ENCODE results near the gene TKFC.

Gene TKFC

DNA sequence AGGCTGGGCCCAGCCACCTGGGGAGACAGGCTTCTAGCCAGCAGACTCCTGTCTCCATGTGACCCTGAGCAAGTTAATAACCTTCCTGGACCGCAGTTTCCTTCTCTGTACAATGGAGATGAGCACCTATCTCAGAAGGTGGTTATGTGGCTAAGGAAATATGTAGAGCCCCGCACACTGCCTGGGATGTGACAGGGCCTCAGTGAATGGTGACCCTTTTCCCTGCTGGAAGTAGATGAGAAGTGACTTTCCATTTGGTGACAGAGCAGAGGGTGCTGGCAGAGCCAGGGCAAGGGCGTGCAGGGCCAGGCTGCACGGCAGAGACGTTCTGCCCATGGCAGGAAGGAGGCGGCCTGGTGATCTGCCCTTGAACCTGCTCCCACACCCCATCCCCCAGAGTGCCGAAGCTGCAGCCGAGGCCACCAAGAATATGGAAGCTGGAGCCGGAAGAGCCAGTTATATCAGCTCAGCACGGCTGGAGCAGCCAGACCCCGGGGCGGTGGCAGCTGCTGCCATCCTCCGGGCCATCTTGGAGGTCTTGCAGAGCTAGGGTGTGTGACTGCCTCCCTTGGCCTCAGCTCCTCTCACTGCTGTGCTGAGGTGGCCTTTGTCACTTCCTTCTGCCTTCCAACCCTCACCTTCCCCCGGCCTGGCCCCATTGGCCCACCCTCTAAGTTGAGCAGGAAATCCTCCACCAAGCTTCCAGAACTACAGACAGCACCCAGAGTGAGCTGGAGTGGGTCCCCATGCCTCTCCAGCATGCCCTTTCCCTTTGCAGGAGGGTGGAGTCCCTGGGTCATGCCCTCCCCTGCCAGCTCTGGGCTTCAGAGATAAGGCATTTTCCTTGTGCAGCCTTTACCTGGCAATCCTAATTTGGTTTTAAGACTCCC is 13.2 kb downstream of the TKFC start:
- no peak for DNase-seq

DNA sequence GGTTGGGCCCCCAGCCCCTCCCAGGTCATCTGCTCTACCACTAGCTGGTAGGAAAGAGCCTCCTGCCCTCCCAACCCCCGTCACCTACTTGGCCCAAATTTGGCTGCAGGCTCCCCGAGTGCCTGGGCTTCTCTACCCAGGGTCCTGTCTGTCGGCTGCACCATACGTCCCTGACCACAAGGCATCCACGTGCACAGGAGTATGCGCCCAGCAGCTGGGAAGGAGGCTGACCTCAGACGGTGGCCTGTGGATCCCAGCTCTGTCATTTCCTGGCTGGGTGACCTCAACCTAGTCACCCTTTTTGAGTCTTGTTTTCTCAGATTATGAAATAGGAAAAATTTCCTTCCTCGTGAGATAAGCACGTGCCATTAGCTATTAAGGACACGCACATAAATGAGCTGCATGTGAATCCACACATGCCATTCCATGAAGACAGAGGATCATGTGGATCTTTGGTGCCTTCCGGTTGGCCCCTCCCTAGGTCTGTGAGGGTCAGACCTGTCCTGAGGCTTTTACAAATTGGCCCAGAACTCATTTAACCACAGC is 15.0 kb downstream of the TKFC start:
- DNase-seq = no peak

DNA sequence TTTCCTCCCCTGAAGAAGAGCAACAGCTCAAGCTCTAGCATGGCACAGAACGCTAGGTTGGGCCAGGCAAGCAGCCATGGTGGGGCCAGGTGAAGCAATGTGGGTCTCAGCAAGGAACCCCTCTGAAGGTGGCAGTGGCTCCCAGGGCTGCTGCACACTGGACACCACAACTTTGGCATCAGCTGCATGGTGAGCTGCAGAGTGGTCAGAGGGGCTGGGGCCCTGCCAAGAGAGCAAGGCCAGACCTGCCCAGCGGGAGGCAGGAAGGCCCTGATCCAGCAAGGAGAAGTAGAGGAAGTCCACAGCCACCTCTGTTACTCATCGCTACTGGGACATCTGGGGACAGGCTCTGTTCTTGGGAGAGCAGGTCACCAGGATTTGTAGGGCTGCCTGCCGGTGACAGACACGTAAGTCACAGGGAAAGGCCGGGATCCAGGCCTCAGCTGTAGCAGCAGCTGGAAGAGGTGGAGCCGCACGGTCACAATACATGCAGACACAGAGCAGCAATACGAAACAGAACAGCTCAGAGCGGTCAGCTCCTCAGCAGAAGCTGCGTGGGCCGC is 16.2 kb downstream of the TKFC start:
- no peak for DNase-seq

DNA sequence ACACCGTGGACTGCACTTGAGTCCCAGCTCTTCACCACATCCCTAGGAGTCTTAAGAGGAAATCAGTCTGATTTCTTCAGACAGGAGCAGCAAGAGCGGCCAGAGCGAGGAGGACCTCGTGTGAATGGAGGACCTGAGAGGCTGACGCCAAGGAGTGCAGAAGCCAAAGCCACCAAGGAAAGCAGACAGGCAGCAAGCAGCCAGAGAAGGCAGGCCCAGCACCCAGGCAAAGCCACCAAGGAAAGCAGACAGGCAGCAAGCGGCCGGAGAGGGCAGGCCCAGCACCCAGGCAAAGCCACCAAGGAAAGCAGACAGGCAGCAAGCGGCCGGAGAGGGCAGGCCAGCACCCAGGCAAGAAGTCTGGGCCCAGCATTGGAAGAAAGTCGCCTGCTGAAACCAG is 16.9 kb downstream of the TKFC start:
- DNase-seq = no peak

DNA sequence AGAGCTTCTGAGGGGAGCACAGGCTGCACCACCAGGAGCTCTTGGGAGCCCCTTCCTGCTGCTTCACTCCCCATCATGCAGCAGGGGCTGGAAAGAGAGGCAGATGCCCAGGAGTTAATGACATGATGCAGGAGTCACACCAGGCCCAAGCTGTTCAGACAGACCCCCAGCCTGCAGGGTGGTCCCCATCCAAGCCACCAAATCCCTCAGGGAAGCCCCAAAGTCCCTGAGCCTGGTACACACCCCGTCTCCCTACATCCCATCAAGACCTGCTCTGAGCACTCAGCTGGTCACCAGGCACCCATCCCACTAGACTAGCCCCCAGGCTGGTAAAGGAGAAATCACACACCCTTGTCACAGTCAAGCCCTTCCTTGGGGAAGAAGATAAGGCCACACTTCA is 17.3 kb downstream of the TKFC start:
- DNase-seq = no peak

DNA sequence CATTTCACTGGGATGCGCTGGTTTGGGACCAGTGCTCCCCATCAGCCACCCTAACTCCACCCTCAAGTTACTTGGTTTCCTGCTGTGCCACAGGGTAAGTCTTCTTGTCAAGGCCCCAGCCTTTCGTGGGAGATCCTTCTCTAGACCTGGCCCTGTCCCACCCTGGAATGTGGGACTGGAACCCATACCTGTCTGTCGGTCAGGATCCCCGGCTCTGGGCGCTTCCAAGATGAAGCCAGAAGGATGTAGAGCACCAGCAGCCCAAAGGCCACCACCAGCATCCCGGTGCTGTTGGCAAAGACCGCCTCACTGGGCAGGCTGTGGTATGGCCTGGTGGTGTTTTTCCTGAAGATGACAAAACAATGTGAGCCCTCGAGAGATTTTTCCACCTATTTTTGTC is 17.8 kb downstream of the TKFC start:
- DNase-seq = no peak

DNA sequence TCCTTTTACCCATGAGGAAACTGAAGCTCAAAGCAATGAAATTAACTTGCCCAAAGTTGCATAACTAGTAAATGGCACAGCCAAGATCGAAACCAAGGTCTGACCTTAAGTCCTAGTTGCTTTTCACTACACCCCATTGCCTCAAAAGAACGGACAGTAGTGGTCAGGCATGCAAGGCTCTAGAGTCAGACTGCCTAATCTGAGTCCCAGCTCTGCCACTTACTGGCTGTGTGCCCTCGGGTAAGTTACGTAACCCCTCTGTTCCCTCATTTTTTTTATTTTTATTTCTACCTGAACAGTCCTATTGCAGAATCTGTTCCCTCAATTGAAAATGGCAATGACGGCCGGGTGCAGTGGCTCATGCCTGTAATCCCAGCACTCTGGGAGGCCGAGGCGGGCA is 19.0 kb downstream of the TKFC start:
- no peak for DNase-seq

DNA sequence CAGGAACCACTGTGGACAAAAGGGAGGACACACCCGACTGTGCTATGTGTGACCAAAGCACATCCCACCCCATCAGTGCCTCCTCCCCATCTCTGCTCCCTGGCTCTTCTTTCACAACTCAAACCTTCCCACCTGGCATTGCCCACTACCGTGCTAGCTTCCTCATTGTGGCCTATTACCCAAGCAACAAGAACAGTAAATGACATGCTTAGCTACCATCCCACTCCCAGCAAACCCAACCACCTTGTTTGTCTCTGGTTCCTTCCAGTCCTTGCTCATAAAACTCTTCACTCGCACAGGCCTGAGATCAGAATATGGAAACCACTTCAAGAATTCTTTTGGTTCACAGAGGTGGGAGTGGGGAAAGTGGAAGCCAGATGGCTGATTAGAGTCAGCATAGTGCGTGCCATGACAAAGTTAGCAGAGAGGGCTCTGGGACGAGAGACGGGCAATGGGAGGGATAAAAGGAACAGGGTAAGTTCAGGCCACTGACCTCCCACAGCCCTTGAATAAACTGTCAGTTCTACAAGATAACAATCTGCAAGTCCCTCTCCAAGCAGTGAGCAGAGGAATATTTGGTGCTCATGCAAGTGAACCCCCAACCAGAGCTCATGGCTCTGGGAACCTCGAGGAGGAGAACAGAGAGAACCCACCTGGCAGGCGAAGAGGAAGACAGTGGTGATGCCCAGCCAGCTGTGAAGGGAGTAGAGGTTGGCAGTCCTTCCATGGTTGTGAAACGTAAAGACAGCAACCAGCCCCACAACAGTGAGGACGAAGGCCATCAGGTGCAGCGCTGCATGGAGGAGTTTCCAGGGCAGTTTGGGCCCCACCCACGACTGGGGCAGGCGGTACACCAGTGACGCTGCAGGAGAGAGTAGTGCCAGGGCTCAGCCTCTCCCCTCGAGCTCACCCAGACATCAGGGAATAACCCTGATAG is 20.4 kb downstream of the TKFC start:
- DNase-seq = no peak

DNA sequence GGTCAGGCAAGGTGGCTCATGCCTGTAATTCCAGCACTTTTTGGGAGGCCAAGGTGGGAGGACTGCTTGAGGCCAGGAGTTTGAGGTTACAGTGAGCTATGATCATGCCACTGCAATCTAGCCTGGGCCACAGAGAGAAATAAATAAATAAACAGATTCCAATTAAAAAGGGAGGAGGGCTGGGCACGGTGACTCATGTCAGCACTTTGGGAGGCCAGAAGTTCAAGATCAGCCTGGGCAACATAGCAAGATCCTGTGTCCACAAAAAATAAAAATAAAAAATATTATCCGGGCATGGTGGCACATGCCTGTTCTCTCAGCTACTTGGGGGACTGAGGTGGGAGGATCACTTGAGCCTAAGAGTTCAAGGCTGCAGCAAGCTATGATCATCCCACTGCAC is 21.2 kb downstream of the TKFC start:
- no peak for DNase-seq

DNA sequence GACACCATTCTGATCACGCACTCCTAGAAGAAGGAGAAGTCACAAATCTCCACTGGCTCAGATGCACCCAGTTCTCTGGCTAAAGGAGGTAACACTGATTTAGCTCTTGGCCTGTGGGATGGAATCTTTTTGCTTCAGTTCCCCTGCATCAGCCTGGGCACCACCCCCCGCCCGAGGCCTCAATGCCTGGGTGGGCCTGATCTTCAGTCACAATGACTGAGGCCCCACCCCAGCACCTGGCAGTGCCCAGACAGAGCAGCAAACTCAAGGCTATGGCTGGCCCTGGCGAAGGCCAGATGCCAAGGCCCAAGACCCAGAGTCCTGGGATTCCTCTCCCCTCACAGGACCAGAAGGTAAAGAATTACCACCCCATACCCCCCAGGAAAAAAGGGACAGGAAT is 23.7 kb downstream of the TKFC start:
- DNase-seq = no peak

DNA sequence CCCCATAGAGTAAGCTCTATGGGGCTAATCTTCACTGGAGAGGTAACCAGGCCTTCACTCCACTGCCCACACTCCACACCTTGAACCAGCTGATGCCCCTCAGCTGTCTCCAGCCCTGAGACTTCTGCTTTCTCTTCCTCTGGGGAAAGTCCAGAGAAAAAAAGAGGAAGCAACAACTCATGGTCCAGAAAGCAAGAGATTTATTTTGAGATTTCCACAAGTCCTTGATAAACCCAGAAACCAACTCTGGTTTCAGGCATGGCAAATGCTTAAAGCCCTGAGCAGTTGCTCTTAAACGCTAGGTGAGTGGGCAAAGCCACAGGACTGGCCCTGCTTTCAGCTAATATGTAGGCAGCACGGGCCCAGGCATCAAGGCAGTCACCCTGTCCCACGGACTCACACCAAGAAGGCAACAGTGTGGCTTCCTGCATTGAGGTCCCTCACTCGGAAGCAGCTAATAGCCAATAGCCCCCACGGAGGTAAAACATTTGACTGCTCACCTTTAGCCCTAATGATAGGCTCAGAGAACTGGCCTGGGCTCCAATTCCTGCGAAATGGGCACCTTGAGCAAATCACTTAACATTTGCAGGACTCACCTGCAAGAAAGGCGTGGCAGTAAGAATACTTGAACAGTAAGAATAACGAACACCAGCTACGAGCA is 24.3 kb downstream of the TKFC start:
- DNase-seq = no peak

DNA sequence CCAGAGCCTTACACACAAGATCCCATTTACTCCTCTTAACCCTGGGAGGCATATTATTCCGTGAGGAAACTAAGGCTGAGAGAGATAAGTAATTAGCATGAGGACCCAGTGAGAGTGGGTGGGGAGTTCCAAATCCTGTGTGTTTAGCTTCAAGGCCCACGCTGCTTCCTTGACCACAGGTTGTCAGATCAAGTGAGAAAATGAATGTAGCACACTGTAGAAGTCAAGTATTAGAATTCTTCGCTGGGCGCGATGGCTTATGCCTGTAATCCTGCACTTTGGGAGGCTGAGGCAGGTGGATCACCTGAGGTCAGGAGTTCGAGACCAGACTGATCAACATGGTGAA is 24.8 kb downstream of the TKFC start:
- DNase-seq = no peak

DNA sequence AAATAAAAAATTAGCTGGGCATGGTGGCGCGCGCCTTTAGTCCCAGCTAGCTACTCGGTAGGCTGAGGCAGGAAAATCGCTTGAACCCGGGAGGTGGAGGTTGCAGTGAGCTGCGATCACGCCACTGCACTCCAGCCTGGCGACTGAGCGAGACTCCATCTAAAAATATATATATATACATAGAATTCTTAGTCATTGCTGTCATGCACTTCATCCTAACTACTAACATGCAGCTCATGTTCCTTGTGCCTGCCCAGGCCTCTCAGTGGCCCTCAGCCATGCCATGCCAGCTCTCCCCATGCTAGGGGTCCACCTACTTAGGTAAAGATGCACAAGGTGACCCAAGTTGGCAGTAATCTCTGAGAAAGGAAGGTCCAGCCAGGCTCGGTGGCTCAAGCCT is 25.5 kb downstream of the TKFC start:
- no peak for DNase-seq

DNA sequence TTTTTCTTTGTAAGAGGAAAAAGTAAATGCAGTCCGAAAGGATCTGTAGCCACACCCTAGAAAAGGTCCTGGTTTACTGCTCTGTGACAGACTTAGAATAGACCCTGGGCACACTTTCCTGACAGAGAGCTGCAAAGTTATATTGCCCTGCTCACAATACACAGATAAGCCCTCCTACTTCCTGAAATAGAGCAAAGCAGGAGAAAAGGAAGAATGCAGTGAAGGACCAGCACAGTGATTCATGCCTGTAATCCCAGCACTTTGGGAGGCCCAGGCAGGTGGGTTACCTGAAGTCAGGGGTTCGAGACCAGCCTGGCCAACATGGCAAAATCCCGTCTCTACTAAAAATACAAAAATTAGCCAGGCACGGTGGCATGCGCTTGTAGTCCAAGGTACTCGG is 26.5 kb downstream of the TKFC start:
- DNase-seq = no peak

DNA sequence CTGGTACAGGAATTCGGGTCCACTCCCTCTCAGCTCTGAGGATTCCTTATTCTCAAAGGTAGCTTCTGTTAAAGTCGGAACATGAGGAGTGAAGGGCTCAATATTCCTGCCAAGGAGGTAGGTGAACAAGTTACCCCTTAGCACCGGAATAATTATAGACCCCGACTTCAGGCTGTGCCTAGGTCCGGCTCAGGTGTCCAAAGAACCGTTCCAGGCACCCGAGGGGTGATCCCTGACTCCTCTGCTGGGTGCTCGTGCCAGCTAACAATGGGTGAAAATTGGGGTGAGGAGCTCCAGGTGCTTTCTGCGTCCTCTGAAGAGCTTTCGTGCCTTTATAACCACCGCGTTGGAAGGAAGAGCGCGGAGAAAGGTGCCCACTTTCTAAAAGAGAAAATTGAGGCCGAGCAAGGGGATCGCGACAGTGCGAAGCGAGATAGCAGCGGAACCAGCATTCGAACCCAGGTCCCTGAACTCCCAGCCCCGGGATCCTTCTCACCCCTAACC is 28.3 kb downstream of the TKFC start:
- no peak for DNase-seq

DNA sequence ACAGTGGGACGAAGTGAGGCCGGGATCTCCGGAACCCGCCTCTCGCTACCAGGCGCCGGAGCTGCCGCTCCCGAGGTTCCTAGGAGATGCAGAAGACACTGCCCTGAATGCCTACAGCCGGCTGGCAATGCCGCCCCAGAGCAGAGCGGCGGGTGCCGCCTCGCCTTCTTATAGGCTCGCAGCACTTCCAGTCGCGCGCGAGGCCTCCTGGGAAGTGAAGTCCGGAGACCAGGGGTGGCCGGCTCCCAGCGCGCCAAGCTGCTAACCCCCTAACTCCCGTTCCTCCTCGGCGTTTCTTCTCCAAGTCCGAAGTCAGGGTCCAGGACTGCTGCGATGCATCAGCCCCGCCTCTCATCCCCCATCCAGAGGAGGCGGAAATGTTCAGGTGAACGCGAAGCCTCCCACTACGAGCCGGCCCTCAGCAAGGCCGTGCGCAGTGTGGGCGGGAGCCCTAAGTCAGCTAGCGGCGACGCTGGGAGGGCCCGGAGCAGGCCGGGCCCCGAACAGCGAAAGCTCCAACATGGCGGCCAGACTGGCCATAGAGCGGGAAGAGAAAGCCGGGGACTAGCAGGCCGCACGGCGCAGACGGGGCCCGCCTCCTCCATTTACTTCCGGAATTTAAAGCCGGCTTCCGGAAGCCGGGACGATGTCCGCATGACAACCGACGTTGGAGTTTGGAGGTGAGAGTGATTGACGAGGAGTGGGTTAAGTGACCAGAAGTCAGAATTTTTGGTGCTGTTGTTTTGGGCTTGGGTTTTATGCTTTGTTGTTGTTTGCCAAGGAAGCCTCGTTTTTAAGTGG is 28.9 kb downstream of the TKFC start, which contains the start of the genes CYB561A3 and TMEM138:
Gene CYB561A3, minus strand, starts transcription at position 142 of the 801 bp plus-strand sequence. CDS start 5,169 bp downstream, outside the sequence.
Gene TMEM138, plus strand, starts transcription at position 634 of the 801 bp plus-strand sequence. CDS start 2,017 bp downstream, outside the sequence.
- DNase-seq = peak; percentile 86 to 93

DNA sequence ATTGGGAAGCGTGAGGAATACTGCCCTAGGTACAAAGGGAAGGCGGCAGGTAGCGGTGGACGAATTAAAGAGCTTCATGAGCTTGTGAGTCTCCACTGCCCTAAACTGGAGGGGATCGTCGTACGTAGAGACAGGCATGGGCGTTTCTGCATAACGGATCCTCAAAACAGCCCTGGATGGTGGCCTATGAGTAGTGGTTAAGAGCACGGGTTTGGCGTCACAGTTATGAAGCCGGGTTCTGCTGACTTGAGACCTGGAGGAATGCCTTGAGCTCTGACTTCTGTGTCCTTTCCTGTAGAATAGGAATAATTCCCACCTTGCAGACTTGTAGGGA is 29.5 kb downstream of the TKFC start:
- no peak for DNase-seq

DNA sequence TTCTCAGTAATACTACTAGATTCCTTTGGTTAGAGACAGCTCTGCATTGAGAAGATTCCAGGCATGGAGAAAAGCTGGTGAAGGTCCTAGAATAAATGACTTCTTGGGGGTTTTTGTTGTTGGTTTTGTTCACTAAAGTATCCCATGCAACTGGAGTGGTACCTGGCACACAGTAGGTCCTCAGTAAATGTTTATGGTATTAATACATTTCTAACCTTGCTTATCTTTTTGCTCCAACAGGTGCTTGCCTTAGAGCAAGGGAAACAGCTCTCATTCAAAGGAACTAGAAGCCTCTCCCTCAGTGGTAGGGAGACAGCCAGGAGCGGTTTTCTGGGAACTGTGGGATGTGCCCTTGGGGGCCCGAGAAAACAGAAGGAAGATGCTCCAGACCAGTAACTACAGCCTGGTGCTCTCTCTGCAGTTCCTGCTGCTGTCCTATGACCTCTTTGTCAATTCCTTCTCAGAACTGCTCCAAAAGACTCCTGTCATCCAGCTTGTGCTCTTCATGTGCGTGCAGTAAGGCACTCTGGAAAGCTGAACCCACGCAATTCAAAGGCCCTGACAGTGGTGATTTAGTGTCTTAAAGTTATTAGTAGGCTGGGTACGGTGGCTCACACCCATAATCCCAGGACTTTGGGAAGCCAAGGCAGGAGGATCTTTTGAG is 31.1 kb downstream of the TKFC start:
- DNase-seq = no peak

DNA sequence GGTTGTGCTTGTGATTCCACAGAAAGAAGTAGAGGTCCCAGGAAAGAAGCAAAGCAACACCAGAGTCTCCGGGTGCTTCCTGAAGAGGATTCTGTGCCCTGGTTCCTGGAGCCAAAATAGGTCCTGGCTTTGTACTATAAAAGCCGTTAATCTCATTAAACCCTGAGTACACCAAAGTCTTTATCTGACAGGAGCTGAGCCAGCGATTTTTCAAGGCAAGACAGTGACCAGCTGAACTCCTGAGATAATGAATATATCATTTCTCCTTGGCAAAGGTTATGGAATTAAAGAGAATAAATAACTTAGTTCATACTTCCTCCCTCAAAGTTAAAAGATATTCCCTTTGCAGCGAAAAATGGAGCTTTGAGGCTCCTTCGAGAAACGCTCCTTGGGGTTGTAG is 34.4 kb downstream of the TKFC start:
- no peak for DNase-seq

DNA sequence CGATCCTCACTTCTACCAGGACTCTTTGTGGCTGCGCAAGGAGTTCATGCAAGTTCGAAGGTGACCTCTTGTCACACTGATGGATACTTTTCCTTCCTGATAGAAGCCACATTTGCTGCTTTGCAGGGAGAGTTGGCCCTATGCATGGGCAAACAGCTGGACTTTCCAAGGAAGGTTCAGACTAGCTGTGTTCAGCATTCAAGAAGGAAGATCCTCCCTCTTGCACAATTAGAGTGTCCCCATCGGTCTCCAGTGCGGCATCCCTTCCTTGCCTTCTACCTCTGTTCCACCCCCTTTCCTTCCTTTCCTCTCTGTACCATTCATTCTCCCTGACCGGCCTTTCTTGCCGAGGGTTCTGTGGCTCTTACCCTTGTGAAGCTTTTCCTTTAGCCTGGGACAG is 35.6 kb downstream of the TKFC start:
- DNase-seq = no peak

Measured in NCI-H187 (cell line).